Natural killer cell (primary cell): ENCODE results near the gene FRAT1. TPM values are rescaled to one million over a fixed set of nuclear protein-coding genes. Genes with fewer than 3 reads are reported as not detected.

Experiments used
- ATAC-seq, 3 donors: fragments of 150-1000 bp in 2 of 3; fragments of 200-7000 bp in 1 of 3; cut with Tn5 transposase; 1 replicate in 1 of 3; 2 replicates in 2 of 3; pipeline ENCODE4 v1.10.0; 2021; ENCODE audit warnings: mild to moderate bottlenecking in 2 of 3, moderate library complexity in 2 of 3
- DNase-seq, 2 donors: peaks; one replicate each; pipeline versions ENCODE4 v3.0.0 to v3.0.0-alpha.2; 2013 to 2021; ENCODE audit warnings: mixed read lengths in 1 of 2
- H3K27ac ChIP-seq: one replicate; pipeline ENCODE4 v1.5.1; 2013; ENCODE audit warnings: mild to moderate bottlenecking, low read length
- H3K27me3 ChIP-seq: one replicate; pipeline ENCODE4 v1.6.1; 2013; ENCODE audit warnings: low read length; ENCODE audit not compliant: control insufficient read depth, insufficient read depth
- H3K36me3 ChIP-seq: one replicate; pipeline ENCODE4 v1.6.1; 2013; ENCODE audit warnings: low read length; ENCODE audit not compliant: control insufficient read depth, insufficient read depth
- H3K4me1 ChIP-seq: one replicate; pipeline ENCODE4 v1.6.1; 2013; ENCODE audit warnings: low read length; ENCODE audit not compliant: control insufficient read depth, insufficient read depth
- H3K4me3 ChIP-seq: one replicate; pipeline ENCODE4 v1.5.1; 2013; ENCODE audit warnings: low read length
- H3K9me3 ChIP-seq: one replicate; pipeline ENCODE4 v1.6.1; 2013; ENCODE audit warnings: low read length; ENCODE audit not compliant: control insufficient read depth, insufficient read depth
- H3K27ac Mint-ChIP-seq, 2 donors: one replicate each; pipeline ENCODE4 v1.8.0; 2022; ENCODE audit warnings: mild to moderate bottlenecking in 2 of 2, mixed read lengths in 2 of 2, moderate library complexity in 1 of 2
- H3K27me3 Mint-ChIP-seq, 2 donors: one replicate each; pipeline ENCODE4 v1.8.0; 2022; ENCODE audit warnings: low read depth in 2 of 2, mixed read lengths in 2 of 2
- H3K36me3 Mint-ChIP-seq: one replicate; pipeline ENCODE4 v1.8.0; 2022; ENCODE audit warnings: mixed read lengths
- H3K4me1 Mint-ChIP-seq, 2 donors: one replicate each; pipeline ENCODE4 v1.8.0; 2022; ENCODE audit warnings: mixed read lengths in 2 of 2
- H3K4me3 Mint-ChIP-seq: one replicate; pipeline ENCODE4 v1.8.0; 2022; ENCODE audit warnings: mild to moderate bottlenecking, moderate library complexity, mixed read lengths
- H3K9me3 Mint-ChIP-seq, 2 donors: one replicate each; pipeline ENCODE4 v1.8.0; 2022; ENCODE audit warnings: mixed read lengths in 2 of 2
- WGBS: methylation state at CpG from one replicate; pipeline ENCODE4 v1.1.7; 2013; ENCODE audit warnings: missing lambda C conversion rate; ENCODE audit not compliant: insufficient coverage; 5-methylcytosine and 5-hydroxymethylcytosine counted together
- intact Hi-C: fragments of 100-400 bp; cut with micrococcal nuclease; formaldehyde crosslinking; loops from one replicate; pipeline ENCODE4 v1.14.2; 2022
- total RNA-seq, 4 donors: library from RNA; stranded (reverse); fragments of 120-200 nt in 1 of 4; gene quantifications; one replicate each; pipeline versions ENCODE4 v1.2.3 to v1.2.4, GENCODE V29; 2013 to 2022
- TF ChIP-seq, protein P1 (sequence below): fragments of 200-600 bp; IDR thresholded peaks from one replicate; pipeline ENCODE4 v1.8.0; 2022; ENCODE audit warnings: antibody characterized with exemption

FRAT1 gene
- total RNA-seq, 3 donors from 2014 or later (not counting 1 experiment from before 2014, with no cell fraction given), result 26.0 to 45.0 (median 32.1) TPM

DNA sequence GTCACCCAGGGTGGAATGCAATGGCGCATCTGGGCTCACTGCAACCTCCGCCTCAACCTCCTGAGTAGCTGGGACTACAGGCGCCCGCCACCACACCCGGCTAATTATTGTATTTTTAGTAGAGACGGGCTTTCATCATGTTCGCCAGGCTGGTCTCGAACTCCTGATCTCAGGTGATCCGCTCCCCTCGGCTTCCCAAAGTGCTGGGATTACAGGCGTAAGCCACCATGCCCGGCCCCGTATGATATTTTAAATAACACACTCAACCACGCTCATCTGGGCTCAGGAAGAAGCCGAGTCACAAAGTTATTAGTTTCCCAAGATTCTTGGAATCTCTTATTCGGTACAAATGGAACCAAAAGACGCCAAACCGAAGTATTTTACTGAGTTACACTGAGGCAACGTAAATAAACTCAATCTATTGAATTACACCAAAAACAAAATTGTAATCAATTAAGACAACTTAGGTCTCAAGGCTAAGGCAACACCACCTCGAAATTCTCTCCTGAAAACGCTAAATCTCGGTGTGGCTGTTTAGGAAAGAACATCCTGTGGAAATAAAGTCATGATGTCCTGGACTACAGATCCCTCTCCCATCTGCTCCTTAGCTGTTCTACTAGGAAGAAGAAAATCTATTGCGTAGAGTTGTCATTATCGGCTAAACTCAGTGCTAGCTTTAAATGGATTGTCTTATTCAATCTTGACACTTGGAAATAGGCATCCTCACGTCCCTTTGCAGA is 27.5 kb upstream of the FRAT1 start:
- Mint-ChIP-seq H3K9me3 (no peaks in the 10 kb centered on the region), H3K27ac (peak overlapping the region; percentile 81 to 83), H3K4me1 (peaks cover 22 to 24% of the 10 kb centered on the region in 2 donors), H3K4me3 (peak overlapping the region; percentile 90), H3K36me3 (no peaks in the 10 kb centered on the region), H3K27me3 (no peaks in the 10 kb centered on the region)
- no peaks in the 10 kb centered on the region for H3K27me3 ChIP-seq
- DNase-seq (no peak), ATAC-seq (no peak)
- peak overlapping the region; percentile 83 for H3K27ac ChIP-seq
- WGBS, result 79% methylated on average over 22 of the region's 25 CpGs
- peaks cover 10% of the 10 kb centered on the region for H3K4me1 ChIP-seq
- TF ChIP-seq, protein P1, sequence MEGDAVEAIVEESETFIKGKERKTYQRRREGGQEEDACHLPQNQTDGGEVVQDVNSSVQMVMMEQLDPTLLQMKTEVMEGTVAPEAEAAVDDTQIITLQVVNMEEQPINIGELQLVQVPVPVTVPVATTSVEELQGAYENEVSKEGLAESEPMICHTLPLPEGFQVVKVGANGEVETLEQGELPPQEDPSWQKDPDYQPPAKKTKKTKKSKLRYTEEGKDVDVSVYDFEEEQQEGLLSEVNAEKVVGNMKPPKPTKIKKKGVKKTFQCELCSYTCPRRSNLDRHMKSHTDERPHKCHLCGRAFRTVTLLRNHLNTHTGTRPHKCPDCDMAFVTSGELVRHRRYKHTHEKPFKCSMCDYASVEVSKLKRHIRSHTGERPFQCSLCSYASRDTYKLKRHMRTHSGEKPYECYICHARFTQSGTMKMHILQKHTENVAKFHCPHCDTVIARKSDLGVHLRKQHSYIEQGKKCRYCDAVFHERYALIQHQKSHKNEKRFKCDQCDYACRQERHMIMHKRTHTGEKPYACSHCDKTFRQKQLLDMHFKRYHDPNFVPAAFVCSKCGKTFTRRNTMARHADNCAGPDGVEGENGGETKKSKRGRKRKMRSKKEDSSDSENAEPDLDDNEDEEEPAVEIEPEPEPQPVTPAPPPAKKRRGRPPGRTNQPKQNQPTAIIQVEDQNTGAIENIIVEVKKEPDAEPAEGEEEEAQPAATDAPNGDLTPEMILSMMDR, result no peak
- no peaks in the 10 kb centered on the region for H3K9me3 ChIP-seq
- no peaks in the 10 kb centered on the region for H3K36me3 ChIP-seq
- intact Hi-C loops, result loop anchor here (1.0 to 10.0 kb wide), 5 partner anchors 29 to 459 kb away; partner anchors contain the start of genes FRAT2, LCOR, MMS19 and PI4K2A
- H3K4me3 ChIP-seq, result peak overlapping the region; percentile 91

DNA sequence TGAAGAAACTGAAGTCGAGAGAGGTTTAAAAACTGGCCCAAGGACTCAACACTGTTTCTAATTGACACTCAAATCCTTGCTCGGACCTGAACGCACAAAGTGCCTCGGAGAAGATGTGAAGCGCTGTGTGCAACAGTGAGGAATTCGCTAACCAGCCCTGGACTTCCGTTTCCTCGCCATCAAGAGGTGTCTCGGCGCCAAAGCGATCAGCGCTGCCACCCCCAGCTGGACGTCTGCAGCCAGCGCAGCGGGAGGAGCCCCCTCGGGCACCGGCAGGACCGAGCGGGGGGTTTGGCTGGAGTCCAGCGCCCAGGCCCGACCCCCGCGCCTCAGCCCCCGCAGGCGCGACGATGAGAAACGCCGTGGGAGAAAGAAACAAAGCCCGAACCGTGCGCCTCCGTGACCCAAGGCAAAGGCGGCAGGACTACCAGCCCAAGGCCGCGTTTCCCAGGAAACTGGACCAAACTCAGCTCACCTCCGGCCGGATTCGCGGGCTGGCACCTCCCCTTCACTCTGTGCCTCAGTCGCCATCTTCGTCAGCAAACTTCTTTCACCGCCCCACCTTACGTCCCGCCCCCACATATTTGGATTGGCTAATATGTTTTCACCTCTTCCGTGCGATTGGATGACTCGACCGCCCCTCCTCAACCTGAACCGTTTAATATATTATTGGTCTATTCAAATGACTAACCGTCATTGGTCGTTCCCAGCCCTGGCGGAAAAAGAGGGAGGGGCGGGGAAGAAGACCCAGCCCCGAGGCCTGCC is 26.8 kb upstream of the FRAT1 start, which contains the start of gene ARHGAP19:
TSS of gene ARHGAP19 (minus strand) at position 541 of the 765 bp plus-strand sequence. CDS start at position 531, 10 bp downstream.
- DNase-seq, result peak; percentile 86 to 97
- Mint-ChIP-seq H3K4me3 (peak within 1 kb of the TSS; percentile 90), H3K36me3 (no peaks in the 10 kb centered on the region), H3K27ac (peak within 1 kb of the TSS; percentile 81 to 83), H3K4me1 (peaks cover 22 to 24% of the 10 kb centered on the region in 2 donors), H3K9me3 (no peaks in the 10 kb centered on the region), H3K27me3 (no peaks in the 10 kb centered on the region)
- no peaks in the 10 kb centered on the region for H3K9me3 ChIP-seq
- peaks cover 10% of the 10 kb centered on the region for H3K4me1 ChIP-seq
- H3K4me3 ChIP-seq, result peak within 1 kb of the TSS; percentile 91
- intact Hi-C loops, result loop anchor here (1.0 to 10.0 kb wide), 5 partner anchors 28 to 460 kb away; partner anchors contain the start of genes FRAT2, LCOR, MMS19 and PI4K2A
- WGBS, result under 1% methylated on average over 54 of the region's 55 CpGs
- ATAC-seq, result peak; percentile 98 to 100 (median 99)
- peak within 1 kb of the TSS; percentile 83 for H3K27ac ChIP-seq
- no peaks in the 10 kb centered on the region for H3K27me3 ChIP-seq
- TF ChIP-seq, protein P1, result no peak
- H3K36me3 ChIP-seq, result no peaks in the 10 kb centered on the region

DNA sequence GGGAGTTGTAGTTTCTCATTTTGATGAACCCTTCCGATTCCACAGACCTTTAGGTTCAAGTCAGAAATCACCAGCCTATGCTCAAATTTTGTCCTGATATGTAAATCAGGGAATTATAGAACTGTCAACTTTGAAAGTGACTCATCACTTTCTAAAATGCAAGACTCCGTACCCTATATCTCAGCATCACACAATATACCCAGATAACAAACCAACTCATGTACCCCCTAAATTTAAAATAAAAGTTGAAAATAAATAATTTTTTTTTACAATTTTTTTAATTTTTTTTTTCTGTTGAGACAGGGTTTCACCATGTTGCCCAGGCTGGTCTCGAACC is 26.2 kb upstream of the FRAT1 start:
- Mint-ChIP-seq H3K27ac (peak overlapping the region; percentile 81 to 83), H3K4me1 (peaks cover 22 to 24% of the 10 kb centered on the region in 2 donors), H3K9me3 (no peaks in the 10 kb centered on the region), H3K27me3 (no peaks in the 10 kb centered on the region), H3K36me3 (no peaks in the 10 kb centered on the region), H3K4me3 (peak overlapping the region; percentile 90)
- H3K4me1 ChIP-seq, result peaks cover 10% of the 10 kb centered on the region
- H3K27ac ChIP-seq, result no peak overlapping the region
- WGBS, result 47% methylated on average over 2 of the region's 3 CpGs
- no peaks in the 10 kb centered on the region for H3K9me3 ChIP-seq
- ATAC-seq (no peak), DNase-seq (no peak)
- no peaks in the 10 kb centered on the region for H3K27me3 ChIP-seq
- H3K36me3 ChIP-seq, result no peaks in the 10 kb centered on the region
- intact Hi-C loops, result loop anchor here (1.0 to 10.0 kb wide), 5 partner anchors 27 to 461 kb away; partner anchors contain the start of genes FRAT2, LCOR, MMS19 and PI4K2A
- TF ChIP-seq, protein P1, result no peak
- no peak overlapping the region for H3K4me3 ChIP-seq
